GM08714 (cell line): ENCODE results near the gene WNT2B.
"Not testable (repeated sequence)": the region's sequence is repeated elsewhere in the genome, so short reads cannot be mapped to it uniquely, and the experiment has no call there.

ENCODE experiments used
- H3K4me3 ChIP-seq: fragments of 200-500 bp; sonication (Bioruptor generic); 2 replicates; pipeline ENCODE4 v1.5.1; 2014; ENCODE audit warnings: mild to moderate bottlenecking, low read length, inconsistent platforms
- ZNF274 ChIP-seq: IDR thresholded peaks from 2 replicates; pipeline ENCODE4 v1.6.1; 2012; ENCODE audit warnings: mild to moderate bottlenecking, low read depth, low read length

The WNT2B gene

GRCh38 chr1:112508278-112509004 is at the start of gene WNT2B:
WNT2B (plus strand) TSS chr1:112508965; CDS start chr1:112509263, 298 bp downstream.
- H3K4me3 ChIP-seq = peak within 1 kb of the TSS; percentile 52; the same call in 1 of the 2 replicates
- no peak for TF ChIP-seq ZNF274

- no peak overlapping the region for H3K4me3 ChIP-seq
- TF ChIP-seq ZNF274 = no peak
Observed at GRCh38 chr1:112460615-112461014, 48.1 kb upstream of the WNT2B start.

GRCh38 chr1:112461200-112461871 is 47.4 kb upstream of the WNT2B start:
- no peak for TF ChIP-seq ZNF274

GRCh38 chr1:112462953-112463279 is 45.8 kb upstream of the WNT2B start:
- H3K4me3 ChIP-seq = no peak overlapping the region
- TF ChIP-seq ZNF274 = no peak

More at GRCh38 chr1:112461200-112461871, 47.4 kb upstream of the WNT2B start:
- no peak overlapping the region for H3K4me3 ChIP-seq

- no peak overlapping the region for H3K4me3 ChIP-seq
- TF ChIP-seq ZNF274 = no peak
Observed at GRCh38 chr1:112464501-112464900, 44.3 kb upstream of the WNT2B start.

GRCh38 chr1:112465122-112465521 is 43.6 kb upstream of the WNT2B start:
- no peak overlapping the region for H3K4me3 ChIP-seq
- no peak for TF ChIP-seq ZNF274

- no peak for TF ChIP-seq ZNF274
- H3K4me3 ChIP-seq = peak overlapping the region; percentile 16; the same call in 1 of the 2 replicates
Observed at GRCh38 chr1:112466078-112466660, 42.6 kb upstream of the WNT2B start.

GRCh38 chr1:112470324-112470723 is 38.4 kb upstream of the WNT2B start:
- H3K4me3 ChIP-seq = not testable (repeated sequence)

GRCh38 chr1:112470966-112471365 is 37.8 kb upstream of the WNT2B start:
- TF ChIP-seq ZNF274 = no peak

GRCh38 chr1:112472142-112472541 is 36.6 kb upstream of the WNT2B start:
- TF ChIP-seq ZNF274 = no peak
- no peak overlapping the region for H3K4me3 ChIP-seq

More at GRCh38 chr1:112470966-112471365, 37.8 kb upstream of the WNT2B start:
- H3K4me3 ChIP-seq = no peak overlapping the region

- no peak overlapping the region for H3K4me3 ChIP-seq
- no peak for TF ChIP-seq ZNF274
Observed at GRCh38 chr1:112477550-112477949, 31.2 kb upstream of the WNT2B start.

- TF ChIP-seq ZNF274 = no peak
- no peak overlapping the region for H3K4me3 ChIP-seq
Observed at GRCh38 chr1:112478314-112478713, 30.5 kb upstream of the WNT2B start.

- H3K4me3 ChIP-seq = not testable (repeated sequence)
Observed at GRCh38 chr1:112486063-112486462, 22.7 kb upstream of the WNT2B start.

- not testable (repeated sequence) for H3K4me3 ChIP-seq
Observed at GRCh38 chr1:112487686-112488085, 21.1 kb upstream of the WNT2B start.

- no peak overlapping the region for H3K4me3 ChIP-seq
- TF ChIP-seq ZNF274 = no peak
Observed at GRCh38 chr1:112488141-112488540, 20.6 kb upstream of the WNT2B start.
